ENCODE results near the gene TTLL9. TPM values are rescaled to one million over a fixed set of nuclear protein-coding genes. Genes with fewer than 3 reads are reported as not detected.

TTLL9 gene
- total RNA-seq, 4 donors from 2014 or later, result 0.16 TPM; not detected in 3

DNA sequence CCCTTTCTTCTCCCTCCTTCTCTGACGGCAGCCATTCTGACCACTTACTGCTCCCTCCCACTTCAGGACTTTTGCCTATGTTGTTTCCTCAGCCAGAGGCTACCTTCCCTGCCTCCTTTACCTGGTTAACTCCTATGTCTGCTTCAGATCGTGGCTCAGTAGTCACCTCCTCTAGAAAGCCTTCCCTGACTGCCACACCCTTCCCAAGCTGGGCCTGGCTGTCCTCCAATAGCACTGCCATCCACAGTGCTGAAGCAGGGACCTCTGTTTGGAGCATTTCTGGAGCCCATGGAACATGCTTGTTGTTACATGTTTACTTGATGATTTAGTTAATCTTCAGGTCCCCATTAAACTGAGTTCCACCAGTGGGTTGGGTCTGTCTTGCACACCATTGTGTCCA is 111.3 kb downstream of the TTLL9 start:
- 66 to 75% methylated on average over 2 of the region's 2 CpGs for WGBS, 2 donors

GRCh38 chr20:31984981-31985471 is 114.6 kb downstream of the TTLL9 start:
- DNase-seq (ENCODE audit: low spot score in 2 of 2), result no peak
- TF ChIP-seq CTCF (IDR thresholded peaks at IDR 0.05) (no peak), POLR2A (IDR thresholded peaks at IDR 0.05) (no peak)
- intact Hi-C loops (cut with DNase I; ENCODE audit: low total_unique reads), result loop anchor here (5.0 kb wide), 1 partner anchor 162 kb away; no protein-coding TSS in a partner anchor
- H3K4me3 ChIP-seq (ENCODE audit: low read depth, poor library complexity, severe bottlenecking), result no peak overlapping the region
- WGBS, 2 donors, result 34 to 45% methylated on average over 6 of the region's 6 CpGs

More for the DNA sequence above, 111.3 kb downstream of the TTLL9 start:
- intact Hi-C loops (cut with DNase I; ENCODE audit: low total_unique reads), result no loop called here
- TF ChIP-seq POLR2A (IDR thresholded peaks at IDR 0.05) (no peak), CTCF (IDR thresholded peaks at IDR 0.05) (no peak)
- DNase-seq (ENCODE audit: low spot score in 2 of 2), result no peak
- H3K4me3 ChIP-seq (ENCODE audit: low read depth, poor library complexity, severe bottlenecking), result no peak overlapping the region

DNA sequence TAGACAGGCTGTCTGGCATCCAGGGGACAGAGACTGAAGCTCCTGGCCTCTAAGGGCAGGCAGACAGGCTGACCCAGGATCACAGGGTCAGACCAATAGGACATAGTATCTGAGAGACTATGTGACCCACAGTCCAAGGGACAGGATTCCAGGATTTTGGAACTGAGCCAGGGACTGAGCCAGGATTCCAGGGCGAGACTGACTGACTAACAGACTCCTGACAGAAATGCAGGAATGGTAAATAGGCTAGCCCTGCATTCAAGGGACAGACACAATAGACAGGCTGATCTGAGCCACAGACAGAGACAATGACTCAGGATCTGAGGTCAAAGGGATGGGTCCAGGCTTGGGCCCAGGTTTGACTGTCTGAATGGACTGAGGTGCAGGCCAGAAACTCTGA is 117.3 kb downstream of the TTLL9 start:
- DNase-seq (ENCODE audit: low spot score in 2 of 2), result no peak
- no peak for TF ChIP-seq CTCF (IDR thresholded peaks at IDR 0.05)
- TF ChIP-seq POLR2A (IDR thresholded peaks at IDR 0.05), result no peak
- 40 to 59% methylated on average over 1 of the region's 1 CpG for WGBS, 2 donors
- no peak overlapping the region for H3K4me3 ChIP-seq (ENCODE audit: low read depth, poor library complexity, severe bottlenecking)
- intact Hi-C loops (cut with DNase I; ENCODE audit: low total_unique reads), result loop anchor here (5.0 kb wide), 1 partner anchor 160 kb away; no protein-coding TSS in a partner anchor

DNA sequence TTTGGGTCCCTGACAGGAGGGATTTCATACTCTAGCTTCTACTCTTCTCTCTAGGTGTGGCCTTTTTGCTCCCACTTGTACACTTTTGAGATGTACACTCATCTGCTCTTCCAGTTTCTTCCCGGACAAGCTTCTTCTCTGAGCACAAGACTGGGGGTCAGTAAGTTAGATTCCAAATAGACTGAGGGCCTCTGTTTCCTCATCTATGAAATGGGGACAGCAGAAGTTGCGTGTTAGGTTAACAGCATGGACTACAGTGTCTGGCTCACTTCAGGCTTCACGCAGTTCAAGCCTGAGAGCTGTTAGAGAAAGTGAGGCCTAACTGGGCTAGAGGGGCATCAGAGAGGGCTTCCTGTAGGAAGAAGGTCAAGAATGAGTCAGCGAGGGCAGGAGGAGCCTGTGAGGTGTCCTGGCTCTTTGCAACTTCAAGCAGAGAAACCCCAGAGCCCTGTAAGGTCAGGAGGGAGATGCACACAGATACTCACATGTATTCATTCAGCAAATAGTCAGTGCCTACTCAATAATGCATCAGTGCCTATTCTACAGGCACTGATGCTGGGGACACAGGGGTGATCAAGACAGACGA is 118.1 kb downstream of the TTLL9 start:
- 79% methylated on average over 5 of the region's 5 CpGs for WGBS, 2 donors
- no peak for TF ChIP-seq POLR2A (IDR thresholded peaks at IDR 0.05)
- TF ChIP-seq CTCF (IDR thresholded peaks at IDR 0.05), result no peak
- H3K4me3 ChIP-seq (ENCODE audit: low read depth, poor library complexity, severe bottlenecking), result no peak overlapping the region
- intact Hi-C loops (cut with DNase I; ENCODE audit: low total_unique reads), result loop anchor here (5.0 kb wide), 1 partner anchor 159 kb away; no protein-coding TSS in a partner anchor
- DNase-seq (ENCODE audit: low spot score in 2 of 2), result no peak

GRCh38 chr20:31989030-31989645 is 118.7 kb downstream of the TTLL9 start:
- WGBS, 2 donors, result 61 to 64% methylated on average over 8 of the region's 8 CpGs
- DNase-seq (ENCODE audit: low spot score in 2 of 2), result no peak
- intact Hi-C loops (cut with DNase I; ENCODE audit: low total_unique reads), result loop anchor here (5.0 kb wide), 1 partner anchor 158 kb away; no protein-coding TSS in a partner anchor
- TF ChIP-seq POLR2A (IDR thresholded peaks at IDR 0.05), result no peak
- no peak for TF ChIP-seq CTCF (IDR thresholded peaks at IDR 0.05)
- no peak overlapping the region for H3K4me3 ChIP-seq (ENCODE audit: low read depth, poor library complexity, severe bottlenecking)

Measured in lower leg skin (tissue), 4 donors.